ENCODE data around the gene RCE1. TPM values are rescaled to one million over a fixed set of nuclear protein-coding genes. Genes with fewer than 3 reads are reported as not detected.

Gene RCE1
- total RNA-seq, 1 experiment from 2014 or later, result 43.7 TPM

DNA sequence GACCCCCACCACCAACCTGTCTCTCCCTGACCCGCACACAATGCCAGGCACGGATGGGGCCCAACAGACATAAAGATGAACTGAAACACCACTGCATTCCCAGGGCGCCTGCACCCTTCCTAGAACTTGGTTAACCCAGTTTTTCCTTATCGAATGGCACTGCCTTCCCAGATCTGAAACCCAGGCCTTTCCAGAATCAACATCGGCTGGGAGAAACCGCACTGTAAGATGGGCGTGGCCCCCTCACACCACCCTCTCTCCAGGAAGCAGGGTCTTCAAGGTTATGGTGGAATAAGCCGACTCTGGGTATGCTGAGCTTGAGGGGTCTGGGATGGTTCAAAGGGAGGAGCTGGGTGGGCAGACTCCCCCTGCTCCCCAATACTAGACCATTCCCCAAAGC is 36.8 kb downstream of the RCE1 start:
- ChIA-PET POLR2A (no interaction called here), CTCF (interaction anchor here (0.6 kb wide), 1 partner anchor 24 kb away, joined by 4 read pairs; no protein-coding TSS in a partner anchor)
- no peak overlapping the region for H3K27ac ChIP-seq (ENCODE audit: low read length)
- no peaks in the 10 kb centered on the region for H3K27me3 ChIP-seq (ENCODE audit: control insufficient read depth, insufficient read depth, low read length)
- DNase-seq (ENCODE audit: low read depth, low spot score) (no peak), ATAC-seq (no peak)
- no TSS peak for BruUV-seq (replicated peaks)
- no peaks in the 10 kb centered on the region for H3K9me3 ChIP-seq (ENCODE audit: control insufficient read depth, insufficient read depth, low read depth, low read length)
- no peak overlapping the region for H3K4me3 ChIP-seq (ENCODE audit: low read depth in 2 of 2, low read length in 2 of 2)
- TF ChIP-seq, protein P1, sequence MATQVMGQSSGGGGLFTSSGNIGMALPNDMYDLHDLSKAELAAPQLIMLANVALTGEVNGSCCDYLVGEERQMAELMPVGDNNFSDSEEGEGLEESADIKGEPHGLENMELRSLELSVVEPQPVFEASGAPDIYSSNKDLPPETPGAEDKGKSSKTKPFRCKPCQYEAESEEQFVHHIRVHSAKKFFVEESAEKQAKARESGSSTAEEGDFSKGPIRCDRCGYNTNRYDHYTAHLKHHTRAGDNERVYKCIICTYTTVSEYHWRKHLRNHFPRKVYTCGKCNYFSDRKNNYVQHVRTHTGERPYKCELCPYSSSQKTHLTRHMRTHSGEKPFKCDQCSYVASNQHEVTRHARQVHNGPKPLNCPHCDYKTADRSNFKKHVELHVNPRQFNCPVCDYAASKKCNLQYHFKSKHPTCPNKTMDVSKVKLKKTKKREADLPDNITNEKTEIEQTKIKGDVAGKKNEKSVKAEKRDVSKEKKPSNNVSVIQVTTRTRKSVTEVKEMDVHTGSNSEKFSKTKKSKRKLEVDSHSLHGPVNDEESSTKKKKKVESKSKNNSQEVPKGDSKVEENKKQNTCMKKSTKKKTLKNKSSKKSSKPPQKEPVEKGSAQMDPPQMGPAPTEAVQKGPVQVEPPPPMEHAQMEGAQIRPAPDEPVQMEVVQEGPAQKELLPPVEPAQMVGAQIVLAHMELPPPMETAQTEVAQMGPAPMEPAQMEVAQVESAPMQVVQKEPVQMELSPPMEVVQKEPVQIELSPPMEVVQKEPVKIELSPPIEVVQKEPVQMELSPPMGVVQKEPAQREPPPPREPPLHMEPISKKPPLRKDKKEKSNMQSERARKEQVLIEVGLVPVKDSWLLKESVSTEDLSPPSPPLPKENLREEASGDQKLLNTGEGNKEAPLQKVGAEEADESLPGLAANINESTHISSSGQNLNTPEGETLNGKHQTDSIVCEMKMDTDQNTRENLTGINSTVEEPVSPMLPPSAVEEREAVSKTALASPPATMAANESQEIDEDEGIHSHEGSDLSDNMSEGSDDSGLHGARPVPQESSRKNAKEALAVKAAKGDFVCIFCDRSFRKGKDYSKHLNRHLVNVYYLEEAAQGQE (IDR thresholded peaks at IDR 0.05; ENCODE audit: insufficient read depth in 1 of 2, low read depth in 2 of 2, low read length in 1 of 2), result no peak
- no peak for TF ChIP-seq SIN3A (IDR thresholded peaks at IDR 0.05; ENCODE audit: borderline replicate concordance, insufficient read depth, low read depth, low read length)
- TF ChIP-seq POLR2AphosphoS5 (IDR thresholded peaks at IDR 0.05; ENCODE audit: low read depth, low read length), result no peak
- TF ChIP-seq TCF7L2 (IDR thresholded peaks at IDR 0.05; ENCODE audit: low read depth, low read length), result no peak
- TF ChIP-seq, protein P2, sequence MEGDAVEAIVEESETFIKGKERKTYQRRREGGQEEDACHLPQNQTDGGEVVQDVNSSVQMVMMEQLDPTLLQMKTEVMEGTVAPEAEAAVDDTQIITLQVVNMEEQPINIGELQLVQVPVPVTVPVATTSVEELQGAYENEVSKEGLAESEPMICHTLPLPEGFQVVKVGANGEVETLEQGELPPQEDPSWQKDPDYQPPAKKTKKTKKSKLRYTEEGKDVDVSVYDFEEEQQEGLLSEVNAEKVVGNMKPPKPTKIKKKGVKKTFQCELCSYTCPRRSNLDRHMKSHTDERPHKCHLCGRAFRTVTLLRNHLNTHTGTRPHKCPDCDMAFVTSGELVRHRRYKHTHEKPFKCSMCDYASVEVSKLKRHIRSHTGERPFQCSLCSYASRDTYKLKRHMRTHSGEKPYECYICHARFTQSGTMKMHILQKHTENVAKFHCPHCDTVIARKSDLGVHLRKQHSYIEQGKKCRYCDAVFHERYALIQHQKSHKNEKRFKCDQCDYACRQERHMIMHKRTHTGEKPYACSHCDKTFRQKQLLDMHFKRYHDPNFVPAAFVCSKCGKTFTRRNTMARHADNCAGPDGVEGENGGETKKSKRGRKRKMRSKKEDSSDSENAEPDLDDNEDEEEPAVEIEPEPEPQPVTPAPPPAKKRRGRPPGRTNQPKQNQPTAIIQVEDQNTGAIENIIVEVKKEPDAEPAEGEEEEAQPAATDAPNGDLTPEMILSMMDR (IDR thresholded peaks at IDR 0.05), result no peak
- no peaks in the 10 kb centered on the region for H3K36me3 ChIP-seq (ENCODE audit: control insufficient read depth, insufficient read depth, low read length)
- intact Hi-C loops (cut with micrococcal nuclease; ENCODE audit: unreplicated experiment) (no loop called here), in situ Hi-C loops (cut with HindIII; ENCODE audit: low pct_unique_long_range_greater_than_20kb, low sequenced_read_pairs) (no loop called here)
- peaks cover 28% of the 10 kb centered on the region for H3K4me1 ChIP-seq (ENCODE audit: control insufficient read depth, insufficient read depth, low read length)

DNA sequence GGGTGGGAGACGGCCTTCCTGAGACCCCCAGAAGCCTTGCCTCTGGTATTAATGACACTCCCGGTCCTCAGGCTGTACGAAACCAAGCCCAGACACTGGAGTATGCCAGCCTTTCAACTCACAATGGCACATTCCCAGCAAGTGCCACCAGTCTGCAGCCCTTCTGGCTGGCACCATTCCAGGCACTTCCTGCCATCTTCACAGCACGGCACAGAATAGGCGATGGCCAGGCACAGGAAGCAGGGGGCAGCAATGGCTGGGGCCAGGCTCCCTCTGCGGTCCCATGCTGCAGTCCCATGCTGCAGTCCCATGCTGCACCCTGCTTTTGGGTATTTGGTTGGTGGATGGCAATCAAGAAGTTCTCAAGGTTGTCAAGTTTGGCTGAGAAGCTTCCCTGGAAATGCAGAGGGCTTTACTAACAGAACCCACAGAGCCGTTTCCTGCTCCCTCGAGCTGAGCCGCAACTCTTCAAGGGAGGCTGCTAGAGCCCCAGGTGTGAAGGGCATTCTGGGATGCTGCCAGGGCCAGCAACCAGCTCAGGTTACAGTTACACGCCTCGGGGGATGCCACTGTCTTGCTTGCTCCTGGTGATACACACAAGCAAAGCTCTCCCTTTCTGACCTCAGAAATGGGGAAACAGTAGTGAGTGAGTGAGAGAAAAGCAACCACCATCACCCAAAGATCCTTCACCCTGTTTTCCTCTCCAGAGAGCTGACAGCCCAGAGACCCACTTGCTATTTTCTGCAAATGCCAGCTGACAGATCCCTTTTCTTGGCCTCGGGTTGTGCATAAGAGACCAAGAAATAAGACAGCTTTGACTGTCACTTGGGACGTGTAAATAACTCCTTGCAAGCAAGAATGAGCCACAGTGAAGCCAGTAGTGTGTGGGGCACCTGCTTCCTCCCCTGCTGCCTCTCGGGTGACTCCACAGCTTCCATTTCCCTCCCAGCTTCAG is 37.5 kb downstream of the RCE1 start:
- Histone ChIP-seq H3K4me3 (ENCODE audit: low read depth in 2 of 2, low read length in 2 of 2) (no peak overlapping the region), H3K9me3 (ENCODE audit: control insufficient read depth, insufficient read depth, low read depth, low read length) (no peaks in the 10 kb centered on the region), H3K36me3 (ENCODE audit: control insufficient read depth, insufficient read depth, low read length) (no peaks in the 10 kb centered on the region), H3K4me1 (ENCODE audit: control insufficient read depth, insufficient read depth, low read length) (peaks cover 28% of the 10 kb centered on the region), H3K27me3 (ENCODE audit: control insufficient read depth, insufficient read depth, low read length) (no peaks in the 10 kb centered on the region), H3K27ac (ENCODE audit: low read length) (no peak overlapping the region)
- no peak for ATAC-seq
- ChIA-PET POLR2A (interaction anchor here (0.6 kb wide), 1 partner anchor 158 kb away, joined by 10 read pairs; no protein-coding TSS in a partner anchor), CTCF (interaction anchor here (0.6 to 1.7 kb wide), 6 partner anchors 8 to 173 kb away, joined by 3 to 4 read pairs (median 3); no protein-coding TSS in a partner anchor)
- in situ Hi-C loops (cut with HindIII; ENCODE audit: low pct_unique_long_range_greater_than_20kb, low sequenced_read_pairs), result no loop called here
- TF ChIP-seq, protein P2 (IDR thresholded peaks at IDR 0.05), result no peak
- no peak for TF ChIP-seq POLR2AphosphoS5 (IDR thresholded peaks at IDR 0.05; ENCODE audit: low read depth, low read length)
- TF ChIP-seq, protein P1 (IDR thresholded peaks at IDR 0.05; ENCODE audit: insufficient read depth in 1 of 2, low read depth in 2 of 2, low read length in 1 of 2), result no peak
- no peak for TF ChIP-seq SIN3A (IDR thresholded peaks at IDR 0.05; ENCODE audit: borderline replicate concordance, insufficient read depth, low read depth, low read length)
- TF ChIP-seq TCF7L2 (IDR thresholded peaks at IDR 0.05; ENCODE audit: low read depth, low read length), result no peak
- intact Hi-C loops (cut with micrococcal nuclease; ENCODE audit: unreplicated experiment), result no loop called here
- no peak for DNase-seq (ENCODE audit: low read depth, low spot score)
- no TSS peak for BruUV-seq (replicated peaks)

Measured in Panc1 (cell line).